ENCODE measurements around the gene SAMD4A.

- TF ChIP-seq CTCF (IDR thresholded peaks at IDR 0.05): no peak
- TF ChIP-seq POLR2A (IDR thresholded peaks at IDR 0.05): no peak
Observed at GRCh38 chr14:54681811-54682261, 114.9 kb downstream of the SAMD4A start.

All from tibial nerve (tissue), 3 donors.